K562 (cell line): ENCODE results near the gene PTPRM. TPM values are rescaled to one million over a fixed set of nuclear protein-coding genes. Genes with fewer than 3 reads are reported as not detected.

Source experiments
- ATAC-seq: fragments of 200-7000 bp; cut with Tn5 transposase; 3 replicates; pipeline ENCODE4 v1.9.1; 2020; ENCODE audit warnings: moderate library complexity
- BruUV-seq: library from RNA; stranded (reverse); fragments of 400-500 nt; replicated peaks from 2 replicates; lab custom pipeline; 2021; lab: Mats Ljungman, UMichigan
- CTCF ChIA-PET: fragments of 300-600 bp; formaldehyde crosslinking; extraction: SDS; loops from one replicate; lab custom pipeline; 2021; ENCODE audit warnings: low intra/inter-chr PET ratio; lab: Yijun Ruan, JAX
- POLR2A ChIA-PET: fragments of 300-600, 350-650 bp; sonication (Branson Sonifier 250); formaldehyde crosslinking; extraction: SDS; loops from one replicate; lab custom pipeline; 2021; ENCODE audit warnings: antibody characterized with exemption, inconsistent platforms; lab: Yijun Ruan, JAX
- DNase-seq, 4 experiments: peaks; one replicate each; pipeline versions ENCODE4 v3.0.0 to v3.0.0-alpha.2; 2011 to 2018; ENCODE audit warnings: low spot score in 3 of 4, mixed read lengths in 3 of 4; ENCODE audit errors: extremely low read depth in 1 of 4
- FAIRE-seq: peaks from 2 replicates; lab custom pipeline; 2011; peaks lifted over from hg19 to GRCh38; lab: Jason Lieb, UNC
- H2AFZ ChIP-seq: 2 replicates; pipeline ENCODE4 v1.6.0; 2011; ENCODE audit warnings: low read depth, low read length, control low read depth, inconsistent platforms
- H3K27ac ChIP-seq: fragments of 200-600 bp; 3 replicates; pipeline ENCODE4 v1.8.0; 2011; ENCODE audit warnings: low read depth, mild to moderate bottlenecking, control low read depth, inconsistent platforms, low read length, moderate library complexity, mixed read lengths; ENCODE audit errors: extremely low read depth
- H3K27me3 ChIP-seq, 2 experiments: fragments of 300-600 bp in 1 of 2; 2 replicates in 1 of 2; 3 replicates in 1 of 2; pipeline versions ENCODE4 v1.6.0 to v1.8.0; 2011; ENCODE audit warnings: inconsistent platforms in 2 of 2, low read length in 2 of 2, mild to moderate bottlenecking in 1 of 2, mixed read lengths in 1 of 2, moderate library complexity in 1 of 2; ENCODE audit not compliant: control insufficient read depth in 2 of 2, insufficient read depth in 2 of 2
- H3K36me3 ChIP-seq: fragments of 300-600 bp; 3 replicates; pipeline ENCODE4 v1.8.0; 2011; ENCODE audit warnings: mild to moderate bottlenecking, low read length, inconsistent platforms; ENCODE audit not compliant: control insufficient read depth, insufficient read depth
- H3K4me1 ChIP-seq, 2 experiments: fragments of 200-600 bp in 1 of 2; replicated peaks in 1 of 2; 2 replicates in 1 of 2; 3 replicates in 1 of 2; pipeline versions ENCODE4 v1.5.1 to v1.8.0; 2011; ENCODE audit warnings: inconsistent platforms in 2 of 2, low read length in 2 of 2, mild to moderate bottlenecking in 1 of 2, mixed read lengths in 1 of 2, moderate library complexity in 1 of 2; ENCODE audit not compliant: control insufficient read depth in 2 of 2, insufficient read depth in 2 of 2
- H3K4me2 ChIP-seq: 2 replicates; pipeline ENCODE4 v1.6.1; 2011; ENCODE audit warnings: low read length, control low read depth, inconsistent platforms, mixed read lengths; ENCODE audit not compliant: insufficient read depth
- H3K4me3 ChIP-seq: fragments of 200-600 bp; sonication (generic), shearing (Covaris generic); 2 replicates; pipeline ENCODE4 v1.5.1; 2016; ENCODE audit warnings: control low read depth, inconsistent platforms
- H3K79me2 ChIP-seq: fragments of 200-600 bp; 3 replicates; pipeline ENCODE4 v1.8.0; 2011; ENCODE audit warnings: low read length, inconsistent platforms; ENCODE audit not compliant: control insufficient read depth, insufficient read depth
- H3K9ac ChIP-seq, 2 experiments: 2 replicates each; pipeline versions ENCODE4 v1.6.0 to v1.6.1; 2011; ENCODE audit warnings: low read depth in 2 of 2, low read length in 2 of 2, control low read depth in 1 of 2, inconsistent platforms in 1 of 2, mild to moderate bottlenecking in 1 of 2, mixed read lengths in 1 of 2; ENCODE audit not compliant: insufficient read depth in 1 of 2
- H3K9me1 ChIP-seq: one replicate; pipeline ENCODE4 v1.6.0; 2011; ENCODE audit warnings: inconsistent platforms, mild to moderate bottlenecking, low read length, moderate library complexity; ENCODE audit not compliant: control insufficient read depth, insufficient read depth
- H3K9me3 ChIP-seq: replicated peaks from 2 replicates; pipeline ENCODE4 v1.5.1; 2011; ENCODE audit warnings: low read depth, low read length, inconsistent platforms; ENCODE audit not compliant: control insufficient read depth, insufficient read depth
- H4K20me1 ChIP-seq: replicated peaks from 2 replicates; pipeline ENCODE4 v1.6.1; 2011; ENCODE audit warnings: low read length, inconsistent platforms, mixed read lengths; ENCODE audit not compliant: control insufficient read depth, insufficient read depth
- EP400 ChIP-seq: fragments of 450-650 bp; IDR thresholded peaks from 2 replicates; pipeline ENCODE4 v1.6.1; 2017; ENCODE audit warnings: antibody characterized with exemption, mild to moderate bottlenecking, moderate library complexity
- HDAC6 ChIP-seq: IDR thresholded peaks from 2 replicates; pipeline ENCODE4 v1.6.1; 2012; ENCODE audit warnings: low read depth, mild to moderate bottlenecking, control low read depth, inconsistent platforms, low read length, moderate library complexity
- MCM2 ChIP-seq: fragments of 450-650 bp; IDR thresholded peaks from 2 replicates; pipeline ENCODE4 v1.6.1; 2017; ENCODE audit warnings: low read depth, mild to moderate bottlenecking
- ZNF184 ChIP-seq: sonication (generic); formaldehyde crosslinking; IDR thresholded peaks from 2 replicates; pipeline ENCODE4 v1.5.0; 2020; ENCODE audit warnings: missing genetic modification reagents
- WGBS: fragments of 100-300 bp; shearing (Covaris generic); methylation state at CpG from one replicate; pipeline ENCODE4 v1.1.6; 2016; ENCODE audit warnings: low coverage, mixed read lengths; ENCODE audit not compliant: insufficient coverage; ENCODE audit errors: missing lambda C conversion rate; 5-methylcytosine and 5-hydroxymethylcytosine counted together
- in situ Hi-C: fragments of 300-500 bp; cut with MboI; formaldehyde crosslinking; loops from 4 replicates; pipeline ENCODE4 v1.15.0; 2018; ENCODE audit warnings: inconsistent platforms, mixed read lengths
- intact Hi-C: fragments of 100-400 bp; cut with micrococcal nuclease; formaldehyde crosslinking; loops from 2 replicates; pipeline ENCODE4 v1.14.2; 2022
- polyA plus RNA-seq, 8 experiments: library from polyadenylated mRNA; depleted of rRNA in 4 of 8; stranded (reverse) in 5 of 8; unstranded in 3 of 8; fragments of >200 nt; fragmentation: Nextera tagmentation in 2 of 8; fragmentation: Illumina TruSeq in 1 of 8; extraction: Ambion mirVana in 2 of 8; extraction: Trizol in 1 of 8; gene quantifications; 2 replicates each; pipeline versions ENCODE4 v1.2.1 to v1.2.3, GENCODE V29; 2011 to 2014; ENCODE audit warnings: inconsistent platforms in 1 of 8, missing spikeins in 1 of 8
- total RNA-seq, 7 experiments: library from RNA; depleted of rRNA in 6 of 7; stranded (reverse); fragments of >200 nt in 6 of 7; fragmentation: Illumina TruSeq in 2 of 7; extraction: Trizol in 2 of 7; gene quantifications; 2 replicates each; pipeline versions ENCODE4 v1.2.1 to v1.2.3, GENCODE V29; 2011 to 2021; ENCODE audit warnings: low replicate concordance in 1 of 7
- TF ChIP-seq, protein P1 (sequence below): fragments of 450-650 bp; IDR thresholded peaks from 2 replicates; pipeline ENCODE4 v1.6.1; 2017; ENCODE audit warnings: mild to moderate bottlenecking, moderate library complexity

Gene PTPRM
- total and polyA plus RNA-seq, 9 of the 15 experiments (the other 6 are each of a cell fraction or from before 2014, with no cell fraction given), result 0.03 to 0.16 (median 0.08) TPM; not detected in 3

DNA sequence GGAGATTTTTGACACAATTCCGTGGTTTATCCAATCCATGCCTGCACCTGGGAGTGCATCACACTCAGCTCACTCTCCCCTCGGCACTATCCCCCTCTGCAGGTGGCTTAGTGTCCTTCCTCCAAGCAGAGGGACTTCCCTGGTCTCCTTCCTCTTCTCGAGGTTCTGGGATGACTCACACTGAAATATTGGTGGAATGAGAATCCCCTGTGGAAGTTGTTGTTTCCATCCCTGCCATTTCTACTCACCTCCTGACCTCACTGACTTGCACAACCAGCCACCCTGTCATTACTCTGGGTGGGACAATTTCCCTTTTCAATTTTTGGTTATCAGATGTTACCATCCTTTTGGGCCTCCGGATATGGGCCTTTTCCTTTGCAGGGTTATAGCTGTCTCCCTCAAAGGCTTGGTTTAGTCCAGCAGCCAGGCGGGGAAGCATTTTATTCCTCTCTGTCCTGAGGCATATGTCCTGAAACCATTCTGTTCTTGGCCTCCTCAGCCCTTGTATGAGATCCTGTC, 59.9 kb downstream of the PTPRM start:
- H3K9me1 ChIP-seq, result no peaks in the 10 kb centered on the region
- ATAC-seq, result no peak
- FAIRE-seq, result no peak
- no peak for TF ChIP-seq HDAC6
- no peak for TF ChIP-seq EP400
- TF ChIP-seq, protein P1, sequence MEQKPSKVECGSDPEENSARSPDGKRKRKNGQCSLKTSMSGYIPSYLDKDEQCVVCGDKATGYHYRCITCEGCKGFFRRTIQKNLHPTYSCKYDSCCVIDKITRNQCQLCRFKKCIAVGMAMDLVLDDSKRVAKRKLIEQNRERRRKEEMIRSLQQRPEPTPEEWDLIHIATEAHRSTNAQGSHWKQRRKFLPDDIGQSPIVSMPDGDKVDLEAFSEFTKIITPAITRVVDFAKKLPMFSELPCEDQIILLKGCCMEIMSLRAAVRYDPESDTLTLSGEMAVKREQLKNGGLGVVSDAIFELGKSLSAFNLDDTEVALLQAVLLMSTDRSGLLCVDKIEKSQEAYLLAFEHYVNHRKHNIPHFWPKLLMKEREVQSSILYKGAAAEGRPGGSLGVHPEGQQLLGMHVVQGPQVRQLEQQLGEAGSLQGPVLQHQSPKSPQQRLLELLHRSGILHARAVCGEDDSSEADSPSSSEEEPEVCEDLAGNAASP, result no peak
- TF ChIP-seq ZNF184 (CRISPR knock-in tag), result no peak
- no peak for TF ChIP-seq MCM2
- no peaks in the 10 kb centered on the region for H3K4me1 ChIP-seq
- intact Hi-C loops, result no loop called here
- no peaks in the 10 kb centered on the region for H3K27me3 ChIP-seq
- H3K79me2 ChIP-seq, result no peaks in the 10 kb centered on the region
- no peak overlapping the region for H3K27ac ChIP-seq
- 0% methylated on average over 5 of the region's 5 CpGs for WGBS
- in situ Hi-C loops, result no loop called here
- DNase-seq, result no peak
- no peaks in the 10 kb centered on the region for H3K36me3 ChIP-seq
- ChIA-PET POLR2A (interaction anchor here (1.5 kb wide), 1 partner anchor 10 kb away, joined by 3 read pairs; no protein-coding TSS in a partner anchor), CTCF (no interaction called here)
- no peaks in the 10 kb centered on the region for H3K9me3 ChIP-seq
- no peak overlapping the region for H3K4me3 ChIP-seq
- no peak overlapping the region for H2AFZ ChIP-seq
- H3K9ac ChIP-seq, result no peak overlapping the region
- BruUV-seq, result no TSS peak
- no peak overlapping the region for H3K4me2 ChIP-seq
- no peaks in the 10 kb centered on the region for H4K20me1 ChIP-seq
